Renal cortical epithelial cell (primary cell): ENCODE results near the gene CTAG1A. TPM values are rescaled to one million over a fixed set of nuclear protein-coding genes. Genes with fewer than 3 reads are reported as not detected.
"Not testable (repeated sequence)": the region's sequence is repeated elsewhere in the genome, so short reads cannot be mapped to it uniquely, and the experiment has no call there.

Experiments
- DNase-seq: peaks from one replicate; pipeline ENCODE4 v3.0.0-alpha.2; 2011; ENCODE audit warnings: low read depth
- total RNA-seq: library from RNA; depleted of rRNA; stranded (reverse); fragments of >200 nt; gene quantifications from 2 replicates; pipeline ENCODE4 v1.2.3, GENCODE V29; 2014

Gene CTAG1A
- total RNA-seq, 1 donor from 2014 or later = not detected

GRCh38 chrX:154573061-154573460 is 11.9 kb upstream of the CTAG1A start:
- DNase-seq = not testable (repeated sequence)

GRCh38 chrX:154575076-154575475 is 9.9 kb upstream of the CTAG1A start:
- not testable (repeated sequence) for DNase-seq

- DNase-seq = not testable (repeated sequence)
Observed at GRCh38 chrX:154582994-154583393, 1.9 kb upstream of the CTAG1A start.

- DNase-seq = not testable (repeated sequence)
Observed at GRCh38 chrX:154590415-154590814, 5.5 kb downstream of the CTAG1A start.

GRCh38 chrX:154592505-154592904 is 7.6 kb downstream of the CTAG1A start:
- no peak for DNase-seq

- DNase-seq = no peak
Observed at GRCh38 chrX:154593201-154593600, 8.3 kb downstream of the CTAG1A start.

- DNase-seq = no peak
Observed at GRCh38 chrX:154594491-154594890, 9.6 kb downstream of the CTAG1A start.

- DNase-seq = peak; percentile 8
Observed at GRCh38 chrX:154595559-154596249, 10.8 kb downstream of the CTAG1A start.

GRCh38 chrX:154596290-154596929 is 11.5 kb downstream of the CTAG1A start:
- DNase-seq = peak; percentile 95

GRCh38 chrX:154597221-154597620 is 12.3 kb downstream of the CTAG1A start:
- DNase-seq = no peak

- no peak for DNase-seq
Observed at GRCh38 chrX:154598656-154599055, 13.7 kb downstream of the CTAG1A start.

- no peak for DNase-seq
Observed at GRCh38 chrX:154599531-154599930, 14.6 kb downstream of the CTAG1A start.

- peak; percentile 7 for DNase-seq
Observed at GRCh38 chrX:154600759-154601374, 15.9 kb downstream of the CTAG1A start.

GRCh38 chrX:154602226-154602625 is 17.3 kb downstream of the CTAG1A start:
- no peak for DNase-seq

- DNase-seq = no peak
Observed at GRCh38 chrX:154602766-154603437, 18.0 kb downstream of the CTAG1A start.

- peak; percentile 91 for DNase-seq
Observed at GRCh38 chrX:154603438-154604430, 18.8 kb downstream of the CTAG1A start.

- no peak for DNase-seq
Observed at GRCh38 chrX:154605566-154605965, 20.6 kb downstream of the CTAG1A start.

GRCh38 chrX:154607370-154607769 is 22.4 kb downstream of the CTAG1A start:
- DNase-seq = no peak

GRCh38 chrX:154607976-154608375 is 23.0 kb downstream of the CTAG1A start:
- not testable (repeated sequence) for DNase-seq

- not testable (repeated sequence) for DNase-seq
Observed at GRCh38 chrX:154608823-154609222, 23.9 kb downstream of the CTAG1A start.

- not testable (repeated sequence) for DNase-seq
Observed at GRCh38 chrX:154611146-154611545, 26.2 kb downstream of the CTAG1A start.
